Mucosa of rectum (tissue), 2 donors: Measurements from ENCODE around the gene BCAS1.

Experiments used
- H3K27ac ChIP-seq, 2 donors: one replicate each; pipeline ENCODE4 v1.7.0; 2013; ENCODE audit warnings: inconsistent platforms in 2 of 2, low read depth in 2 of 2, low read length in 2 of 2
- H3K27me3 ChIP-seq, 2 donors: one replicate each; pipeline ENCODE4 v1.7.0; 2013; ENCODE audit warnings: low read length in 2 of 2; ENCODE audit not compliant: control insufficient read depth in 2 of 2, insufficient read depth in 2 of 2
- H3K36me3 ChIP-seq, 2 donors: one replicate each; pipeline ENCODE4 v1.7.0; 2013; ENCODE audit warnings: low read length in 2 of 2; ENCODE audit not compliant: control insufficient read depth in 2 of 2, insufficient read depth in 2 of 2
- H3K4me1 ChIP-seq, 2 donors: one replicate each; pipeline ENCODE4 v1.7.0; 2013; ENCODE audit warnings: low read length in 2 of 2, mild to moderate bottlenecking in 1 of 2; ENCODE audit not compliant: control insufficient read depth in 2 of 2, insufficient read depth in 2 of 2
- H3K4me3 ChIP-seq, 2 donors: one replicate each; pipeline ENCODE4 v1.7.0; 2013; ENCODE audit warnings: low read length in 2 of 2
- H3K9ac ChIP-seq, 2 donors: one replicate each; pipeline ENCODE4 v1.7.0; 2013; ENCODE audit warnings: low read length in 2 of 2, low read depth in 1 of 2, mild to moderate bottlenecking in 1 of 2
- H3K9me3 ChIP-seq, 2 donors: one replicate each; pipeline ENCODE4 v1.7.0; 2013; ENCODE audit warnings: low read length in 2 of 2; ENCODE audit not compliant: control insufficient read depth in 2 of 2
- donor health status: healthy.
- donor health status: Normal muscosa, but diverticular disease.

BCAS1 gene

GRCh38 chr20:54110457-54110856 lies 40.1 kb upstream of the BCAS1 start:
- Histone ChIP-seq H3K27me3 (no peaks in the 10 kb centered on the region), H3K27ac (peak overlapping the region in 1 of 2 donors; percentile 21), H3K9me3 (no peaks in the 10 kb centered on the region), H3K4me3 (no peak overlapping the region), H3K36me3 (no peaks in the 10 kb centered on the region), H3K9ac (no peak overlapping the region), H3K4me1 (peaks cover 18 to 41% of the 10 kb centered on the region in 2 donors)

GRCh38 chr20:54110041-54110440 lies 39.6 kb upstream of the BCAS1 start:
- H3K4me1 ChIP-seq = peaks cover 14 to 37% of the 10 kb centered on the region in 2 donors
- no peaks in the 10 kb centered on the region for H3K27me3 ChIP-seq
- H3K9ac ChIP-seq = no peak overlapping the region
- no peak overlapping the region for H3K4me3 ChIP-seq
- H3K9me3 ChIP-seq = no peaks in the 10 kb centered on the region
- peak overlapping the region in 1 of 2 donors; percentile 21 for H3K27ac ChIP-seq
- no peaks in the 10 kb centered on the region for H3K36me3 ChIP-seq

- no peak overlapping the region for H3K27ac ChIP-seq
- no peaks in the 10 kb centered on the region for H3K9me3 ChIP-seq
- peaks cover 13 to 30% of the 10 kb centered on the region in 2 donors for H3K4me1 ChIP-seq
- H3K36me3 ChIP-seq = no peaks in the 10 kb centered on the region
- H3K27me3 ChIP-seq = no peaks in the 10 kb centered on the region
- H3K4me3 ChIP-seq = no peak overlapping the region
- no peak overlapping the region for H3K9ac ChIP-seq
Measured at GRCh38 chr20:54108817-54109216, 38.4 kb upstream of the BCAS1 start.

- no peaks in the 10 kb centered on the region for H3K36me3 ChIP-seq
- no peaks in the 10 kb centered on the region for H3K9me3 ChIP-seq
- no peak overlapping the region for H3K4me3 ChIP-seq
- no peak overlapping the region for H3K9ac ChIP-seq
- no peaks in the 10 kb centered on the region for H3K27me3 ChIP-seq
- H3K27ac ChIP-seq = peak overlapping the region in 1 of 2 donors; percentile 11
- H3K4me1 ChIP-seq = peaks cover 11 to 26% of the 10 kb centered on the region in 2 donors
Measured at GRCh38 chr20:54108326-54108642, 37.9 kb upstream of the BCAS1 start.

- H3K4me1 ChIP-seq = peaks cover 8 to 22% of the 10 kb centered on the region in 2 donors
- H3K4me3 ChIP-seq = no peak overlapping the region
- no peaks in the 10 kb centered on the region for H3K36me3 ChIP-seq
- no peak overlapping the region for H3K9ac ChIP-seq
- H3K27me3 ChIP-seq = no peaks in the 10 kb centered on the region
- H3K27ac ChIP-seq = peak overlapping the region; percentile 11 to 22
- no peaks in the 10 kb centered on the region for H3K9me3 ChIP-seq
Measured at GRCh38 chr20:54107600-54108325, 37.4 kb upstream of the BCAS1 start.

- Histone ChIP-seq H3K4me1 (peaks cover 8 to 20% of the 10 kb centered on the region in 2 donors), H3K9me3 (no peaks in the 10 kb centered on the region), H3K27ac (peak overlapping the region in 1 of 2 donors; percentile 11), H3K9ac (no peak overlapping the region), H3K4me3 (no peak overlapping the region), H3K27me3 (no peaks in the 10 kb centered on the region), H3K36me3 (no peaks in the 10 kb centered on the region)
Measured at GRCh38 chr20:54107181-54107580, 36.8 kb upstream of the BCAS1 start.

- no peak overlapping the region for H3K4me3 ChIP-seq
- no peak overlapping the region for H3K27ac ChIP-seq
- H3K9me3 ChIP-seq = no peaks in the 10 kb centered on the region
- no peaks in the 10 kb centered on the region for H3K36me3 ChIP-seq
- peaks cover 5 to 17% of the 10 kb centered on the region in 2 donors for H3K4me1 ChIP-seq
- no peak overlapping the region for H3K9ac ChIP-seq
- H3K27me3 ChIP-seq = no peaks in the 10 kb centered on the region
Measured at GRCh38 chr20:54106162-54106561, 35.8 kb upstream of the BCAS1 start.

GRCh38 chr20:54105653-54106052 lies 35.3 kb upstream of the BCAS1 start:
- Histone ChIP-seq H3K4me1 (peaks cover 5 to 14% of the 10 kb centered on the region in 2 donors), H3K36me3 (no peaks in the 10 kb centered on the region), H3K9ac (no peak overlapping the region), H3K4me3 (no peak overlapping the region), H3K9me3 (no peaks in the 10 kb centered on the region), H3K27ac (no peak overlapping the region), H3K27me3 (no peaks in the 10 kb centered on the region)

GRCh38 chr20:54104781-54105180 lies 34.4 kb upstream of the BCAS1 start:
- no peaks in the 10 kb centered on the region for H3K27me3 ChIP-seq
- H3K36me3 ChIP-seq = no peaks in the 10 kb centered on the region
- no peak overlapping the region for H3K4me3 ChIP-seq
- peaks cover 5 to 12% of the 10 kb centered on the region in 2 donors for H3K4me1 ChIP-seq
- H3K9ac ChIP-seq = no peak overlapping the region
- no peaks in the 10 kb centered on the region for H3K9me3 ChIP-seq
- H3K27ac ChIP-seq = no peak overlapping the region

- Histone ChIP-seq H3K9ac (no peak overlapping the region), H3K4me3 (peak overlapping the region in 1 of 2 donors; percentile 34), H3K27ac (no peak overlapping the region), H3K36me3 (no peaks in the 10 kb centered on the region), H3K27me3 (no peaks in the 10 kb centered on the region), H3K4me1 (peaks cover 5 to 12% of the 10 kb centered on the region in 2 donors), H3K9me3 (no peaks in the 10 kb centered on the region)
Measured at GRCh38 chr20:54103762-54104600, 33.6 kb upstream of the BCAS1 start.
